GM12875 (cell line): ENCODE results near the gene SKIC2.
"Not testable (repeated sequence)": the region's sequence is repeated elsewhere in the genome, so short reads cannot be mapped to it uniquely, and the experiment has no call there.

Experiments
- H3K4me3 ChIP-seq: one replicate; pipeline ENCODE4 v1.5.1; 2011; ENCODE audit warnings: low read depth, low read length, control low read depth
- CTCF ChIP-seq: IDR thresholded peaks from 2 replicates; pipeline ENCODE4 v1.5.1; 2011; ENCODE audit warnings: low read depth, mild to moderate bottlenecking, control low read depth, inconsistent platforms, low read length, moderate library complexity, borderline replicate concordance; ENCODE audit not compliant: insufficient read depth

Gene SKIC2

GRCh38 chr6:31979238-31979898 lies 20.4 kb downstream of the SKIC2 start:
- no peak for TF ChIP-seq CTCF
- no peak overlapping the region for H3K4me3 ChIP-seq

DNA sequence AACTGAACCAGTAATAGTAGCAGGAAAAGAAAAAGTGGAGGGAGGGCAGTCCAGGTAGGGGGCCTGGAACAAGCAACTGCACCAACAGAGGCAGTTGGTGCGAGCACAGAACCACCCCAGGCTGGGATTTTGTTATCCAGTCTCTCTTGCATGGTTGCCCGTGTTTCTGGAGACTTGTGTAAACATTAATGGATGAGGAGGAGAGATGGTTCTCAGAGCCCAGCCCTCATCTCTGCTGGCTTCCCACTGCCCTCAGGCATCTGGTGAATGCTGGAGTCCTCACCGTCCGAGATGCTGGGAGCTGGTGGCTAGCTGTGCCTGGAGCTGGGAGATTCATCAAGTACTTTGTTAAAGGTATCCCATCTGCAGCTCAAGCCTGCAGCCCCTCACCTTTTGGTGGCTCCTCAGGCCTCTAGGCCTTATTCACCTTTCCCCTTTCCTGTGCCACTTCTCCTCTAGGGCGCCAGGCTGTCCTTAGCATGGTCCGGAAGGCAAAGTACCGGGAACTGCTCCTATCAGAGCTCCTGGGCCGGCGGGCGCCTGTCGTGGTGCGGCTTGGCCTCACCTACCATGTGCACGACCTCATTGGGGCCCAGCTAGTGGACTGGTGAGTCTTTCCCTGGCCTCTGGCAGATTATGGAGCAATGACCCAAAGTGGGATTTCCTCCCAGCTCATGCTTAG lies 21.4 kb downstream of the SKIC2 start:
- not testable (repeated sequence) for H3K4me3 ChIP-seq

DNA sequence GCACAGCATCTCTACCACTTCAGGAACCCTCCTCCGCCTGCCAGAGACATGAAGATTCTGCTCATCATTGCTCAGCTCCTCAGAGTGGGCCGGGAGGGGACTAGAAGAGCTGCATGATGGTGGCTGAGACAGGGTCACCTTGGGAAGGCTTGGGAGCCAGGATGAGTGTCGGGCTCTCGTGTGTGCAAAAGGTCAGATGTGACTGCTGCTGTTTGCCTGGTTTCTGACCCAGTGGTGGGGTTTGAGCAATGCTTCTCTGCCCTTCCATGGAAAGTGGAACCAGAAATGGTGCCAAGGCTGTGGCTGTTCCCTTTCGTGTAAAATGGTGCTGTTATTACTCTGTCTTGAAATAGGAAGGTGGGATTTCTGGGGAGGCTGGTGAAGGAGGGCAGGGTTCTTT lies 22.0 kb downstream of the SKIC2 start:
- not testable (repeated sequence) for H3K4me3 ChIP-seq

- H3K4me3 ChIP-seq: not testable (repeated sequence)
These were observed 22.8 kb downstream of the SKIC2 start, which contains the start of gene C4A for GRCh38 chr6:31981744-31982143. TSS of gene C4A (plus strand) at chr6:31982057. CDS start at chr6:31982108, 51 bp downstream.

DNA sequence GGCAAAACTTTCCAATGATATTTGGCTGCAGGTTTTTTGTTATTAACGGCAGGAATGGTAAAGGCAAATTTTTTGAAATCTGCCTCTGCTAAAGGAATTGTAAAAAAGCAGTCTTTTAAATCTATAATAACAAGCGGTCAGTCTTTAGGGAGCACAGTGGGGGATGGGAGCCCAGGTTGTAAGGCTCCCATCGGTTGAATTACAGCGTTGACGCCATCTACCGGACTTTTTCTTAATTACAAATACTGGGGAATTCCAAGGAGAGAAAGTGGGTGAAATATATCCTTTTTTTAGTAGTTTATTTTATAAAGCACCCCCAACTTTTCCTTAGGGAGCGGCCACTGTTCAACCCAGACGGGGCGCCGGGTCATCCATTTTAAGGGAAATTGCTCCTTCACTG lies 30.4 kb downstream of the SKIC2 start:
- not testable (repeated sequence) for H3K4me3 ChIP-seq

GRCh38 chr6:31994421-31994820 lies 35.4 kb downstream of the SKIC2 start:
- H3K4me3 ChIP-seq: not testable (repeated sequence)

DNA sequence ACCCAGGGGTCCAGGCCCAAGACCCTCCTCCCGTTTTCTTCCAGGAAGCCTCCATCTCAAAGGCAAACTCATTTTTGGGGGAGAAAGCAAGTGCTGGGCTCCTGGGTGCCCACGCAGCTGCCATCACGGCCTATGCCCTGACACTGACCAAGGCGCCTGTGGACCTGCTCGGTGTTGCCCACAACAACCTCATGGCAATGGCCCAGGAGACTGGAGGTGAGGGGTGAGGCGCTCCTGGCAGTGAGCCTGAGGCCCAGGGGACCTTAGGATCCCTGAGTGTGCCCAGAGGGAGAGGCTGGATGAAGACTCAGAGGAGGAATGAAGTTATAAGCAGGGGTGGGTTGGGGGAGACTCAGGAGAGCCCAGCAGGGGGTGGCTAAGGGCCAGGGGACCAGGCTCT lies 37.4 kb downstream of the SKIC2 start:
- not testable (repeated sequence) for H3K4me3 ChIP-seq

DNA sequence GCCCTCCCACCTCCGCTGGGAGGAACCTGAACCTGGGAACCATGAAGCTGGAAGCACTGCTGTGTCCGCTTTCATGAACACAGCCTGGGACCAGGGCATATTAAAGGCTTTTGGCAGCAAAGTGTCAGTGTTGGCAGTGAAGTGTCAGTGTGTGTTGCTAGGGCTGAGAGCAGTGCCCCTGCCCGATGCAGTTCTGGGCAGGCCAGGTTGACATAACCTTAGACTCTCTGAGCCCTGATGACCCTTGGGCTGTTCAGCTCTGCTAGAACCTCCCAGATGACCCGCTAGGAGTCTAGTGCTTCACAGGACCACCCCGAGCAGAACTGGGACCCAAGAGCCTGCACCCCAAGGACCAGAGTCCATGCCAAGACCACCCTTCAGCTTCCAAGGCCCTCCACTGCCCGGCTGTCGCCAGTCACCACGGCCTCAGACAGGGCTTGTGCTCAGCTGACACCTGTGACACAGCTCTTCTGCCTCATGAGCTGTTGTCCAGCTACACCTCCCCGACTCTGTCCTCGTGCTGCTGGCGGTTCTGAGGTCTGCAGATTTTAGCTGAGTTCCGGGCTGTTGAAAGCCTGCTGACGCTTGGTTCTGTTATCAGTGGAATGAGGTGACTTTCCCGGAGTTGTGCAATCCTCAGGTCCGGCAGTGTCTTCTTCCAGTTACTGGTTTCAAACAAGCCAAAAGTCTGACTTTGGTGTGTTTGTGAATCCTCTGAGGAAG lies 43.7 kb downstream of the SKIC2 start:
- not testable (repeated sequence) for H3K4me3 ChIP-seq

GRCh38 chr6:32003301-32003700 lies 44.3 kb downstream of the SKIC2 start:
- not testable (repeated sequence) for H3K4me3 ChIP-seq

- H3K4me3 ChIP-seq: not testable (repeated sequence)
These were observed 45.4 kb downstream of the SKIC2 start for GRCh38 chr6:32004393-32004792.

GRCh38 chr6:32004864-32005537 lies 46.0 kb downstream of the SKIC2 start:
- H3K4me3 ChIP-seq: not testable (repeated sequence)

DNA sequence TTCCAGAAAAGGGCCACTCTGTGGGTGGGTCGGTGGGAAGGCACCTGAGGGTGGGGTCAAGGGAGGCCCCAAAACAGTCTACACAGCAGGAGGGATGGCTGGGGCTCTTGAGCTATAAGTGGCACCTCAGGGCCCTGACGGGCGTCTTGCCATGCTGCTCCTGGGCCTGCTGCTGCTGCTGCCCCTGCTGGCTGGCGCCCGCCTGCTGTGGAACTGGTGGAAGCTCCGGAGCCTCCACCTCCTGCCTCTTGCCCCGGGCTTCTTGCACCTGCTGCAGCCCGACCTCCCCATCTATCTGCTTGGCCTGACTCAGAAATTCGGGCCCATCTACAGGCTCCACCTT lies 46.5 kb downstream of the SKIC2 start:
- not testable (repeated sequence) for H3K4me3 ChIP-seq

- H3K4me3 ChIP-seq: not testable (repeated sequence)
These were observed 47.1 kb downstream of the SKIC2 start for GRCh38 chr6:32005991-32006529.

- H3K4me3 ChIP-seq: not testable (repeated sequence)
These were observed 48.1 kb downstream of the SKIC2 start for GRCh38 chr6:32007086-32007485.

DNA sequence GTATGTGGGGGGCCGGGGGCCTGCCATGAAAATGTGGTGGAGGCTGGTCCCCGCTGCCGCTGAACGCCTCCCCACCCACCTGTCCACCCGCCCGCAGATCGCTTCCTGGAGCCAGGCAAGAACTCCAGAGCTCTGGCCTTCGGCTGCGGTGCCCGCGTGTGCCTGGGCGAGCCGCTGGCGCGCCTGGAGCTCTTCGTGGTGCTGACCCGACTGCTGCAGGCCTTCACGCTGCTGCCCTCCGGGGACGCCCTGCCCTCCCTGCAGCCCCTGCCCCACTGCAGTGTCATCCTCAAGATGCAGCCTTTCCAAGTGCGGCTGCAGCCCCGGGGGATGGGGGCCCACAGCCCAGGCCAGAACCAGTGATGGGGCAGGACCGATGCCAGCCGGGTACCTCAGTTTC lies 49.1 kb downstream of the SKIC2 start:
- not testable (repeated sequence) for H3K4me3 ChIP-seq

GRCh38 chr6:32008616-32009015 lies 49.6 kb downstream of the SKIC2 start:
- not testable (repeated sequence) for H3K4me3 ChIP-seq

DNA sequence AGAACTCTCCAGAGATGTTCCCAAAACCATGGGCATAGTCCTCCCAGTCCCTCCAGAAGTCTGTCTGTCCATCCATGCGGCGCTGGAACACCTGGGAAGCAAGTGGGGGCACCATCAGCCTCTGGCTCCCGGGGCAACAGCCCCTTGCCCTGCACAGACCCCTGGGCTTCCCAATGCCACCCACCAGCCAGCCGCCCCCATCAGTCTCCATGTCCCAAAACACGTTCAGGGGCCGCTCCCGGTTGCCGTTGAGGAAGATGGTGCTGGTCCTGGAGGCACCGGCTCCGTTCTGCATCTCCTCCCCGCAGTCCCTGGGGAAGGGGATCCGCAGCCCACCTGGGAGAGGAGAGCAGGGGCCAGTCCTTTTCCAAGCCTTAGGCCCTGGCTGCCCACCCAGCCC lies 50.6 kb downstream of the SKIC2 start:
- H3K4me3 ChIP-seq: not testable (repeated sequence)

- not testable (repeated sequence) for H3K4me3 ChIP-seq
These were observed 52.0 kb downstream of the SKIC2 start for GRCh38 chr6:32010856-32011530.
